Femur (tissue), 1 donor: Measurements from ENCODE around the gene RELL2.

Experiments used
- DNase-seq: peaks from one replicate; pipeline ENCODE4 v3.0.0-alpha.2; 2017

The RELL2 gene

DNA sequence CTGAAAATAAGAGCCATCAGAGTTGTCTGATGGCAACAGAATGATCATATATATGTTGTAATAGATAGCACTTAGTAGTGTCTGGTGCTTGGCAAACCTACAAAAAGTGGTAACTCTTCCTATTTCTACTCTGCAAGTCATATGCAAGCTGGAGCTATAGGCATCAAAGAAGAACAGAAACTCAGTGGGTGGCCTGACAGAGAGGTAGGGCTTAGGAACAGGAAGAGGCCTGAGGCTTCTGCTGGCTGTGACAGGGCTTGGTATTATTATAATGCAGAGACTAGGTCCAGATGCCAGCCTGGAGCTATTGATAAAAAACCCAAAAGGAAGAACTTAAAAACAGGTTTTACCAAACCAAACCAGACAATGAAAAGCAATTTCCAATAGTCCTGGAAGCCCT is 13.6 kb upstream of the RELL2 start:
- no peak for DNase-seq

DNA sequence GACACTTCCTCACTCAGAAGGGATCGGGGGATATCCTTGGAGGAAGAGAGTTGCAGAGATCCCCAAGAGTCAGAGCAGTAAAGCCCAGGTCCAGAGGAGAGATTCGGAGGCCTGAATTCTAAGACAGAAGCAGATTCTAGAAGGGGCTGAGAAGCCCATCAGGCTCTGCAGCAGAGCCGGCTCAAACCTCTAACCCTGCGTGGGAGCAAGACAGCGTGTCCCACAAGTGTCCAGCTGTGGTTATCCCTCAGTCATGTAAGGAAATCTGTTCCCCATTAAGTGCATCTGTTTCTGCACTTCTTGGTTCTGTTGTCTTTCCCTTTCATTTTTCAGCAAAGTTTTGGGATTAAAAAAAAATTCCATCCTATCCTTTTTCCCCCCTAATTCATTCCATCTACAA is 13.2 kb upstream of the RELL2 start:
- no peak for DNase-seq

DNA sequence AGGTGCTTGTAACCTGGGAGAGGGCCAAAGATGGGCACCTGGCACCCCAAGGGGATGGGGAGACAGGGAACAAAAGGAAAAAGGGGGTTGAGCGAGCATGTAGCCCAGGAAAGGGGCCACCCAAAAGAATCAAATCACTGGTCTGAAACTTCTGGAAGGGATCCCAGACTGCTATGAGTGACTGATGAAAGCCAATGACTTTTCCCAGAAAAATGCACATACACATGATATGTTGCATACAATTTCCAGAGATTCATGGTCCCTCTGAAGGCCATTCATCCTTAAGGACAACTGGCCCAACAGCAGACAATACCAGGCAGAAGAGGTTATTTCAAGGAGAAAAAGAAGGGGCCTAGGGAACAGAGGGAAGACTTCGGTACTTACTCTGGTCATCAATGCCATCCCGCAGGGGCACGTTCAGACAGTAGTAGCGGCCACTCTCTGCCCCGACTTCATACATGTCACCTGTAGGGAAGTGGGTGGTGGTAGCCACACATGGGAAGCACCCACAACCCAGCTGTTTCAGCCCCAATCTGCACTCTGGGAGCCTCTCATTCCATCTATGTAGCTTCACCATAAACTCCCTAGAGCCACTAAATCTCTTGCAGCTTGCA is 8.5 kb upstream of the RELL2 start:
- DNase-seq, result no peak

DNA sequence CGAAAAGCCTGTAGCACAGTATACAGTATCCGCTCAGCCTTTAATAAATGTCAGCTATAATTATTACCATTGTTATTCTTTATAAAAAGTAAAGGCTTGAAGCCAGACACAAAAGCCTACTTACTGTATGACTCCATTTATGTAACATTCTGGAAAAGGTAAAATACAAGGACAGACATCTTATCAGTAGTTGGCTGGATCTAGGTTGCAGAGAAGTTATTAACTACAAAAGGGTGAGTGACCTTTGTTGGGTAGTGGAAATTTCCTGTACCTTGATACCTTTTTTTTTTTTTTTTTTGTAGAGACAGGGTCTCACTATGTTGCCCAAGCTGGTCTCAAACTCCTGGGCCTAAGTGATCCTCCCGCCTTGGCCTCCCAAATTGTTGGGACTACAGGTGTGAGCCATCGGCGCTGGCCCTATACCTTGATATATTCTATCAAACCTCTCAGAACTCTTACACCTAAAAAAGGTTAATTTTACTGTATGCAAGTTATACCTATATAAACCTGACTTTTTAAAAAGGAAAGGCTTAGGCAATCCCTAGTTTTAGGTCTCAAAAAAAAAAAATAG is 6.1 kb upstream of the RELL2 start:
- no peak for DNase-seq

DNA sequence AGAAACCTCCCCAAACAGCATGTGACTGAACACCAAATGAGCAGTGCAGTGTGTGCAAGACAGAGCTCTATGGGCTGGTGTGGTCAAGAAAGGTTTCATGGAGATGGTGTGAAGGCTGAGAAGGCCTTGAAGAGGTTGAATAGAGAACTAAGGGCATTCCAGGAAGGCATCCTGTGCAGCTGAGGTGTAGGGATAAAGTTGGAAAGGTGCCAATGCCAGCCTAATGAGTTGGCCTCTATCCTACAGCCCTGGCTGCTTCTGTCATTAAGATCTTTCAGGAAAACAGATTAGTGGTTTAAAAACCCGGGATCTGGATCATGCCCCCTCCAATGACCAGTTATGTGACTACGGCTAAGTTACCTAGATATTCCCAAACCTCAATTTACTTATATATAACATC is 4.1 kb upstream of the RELL2 start:
- no peak for DNase-seq

DNA sequence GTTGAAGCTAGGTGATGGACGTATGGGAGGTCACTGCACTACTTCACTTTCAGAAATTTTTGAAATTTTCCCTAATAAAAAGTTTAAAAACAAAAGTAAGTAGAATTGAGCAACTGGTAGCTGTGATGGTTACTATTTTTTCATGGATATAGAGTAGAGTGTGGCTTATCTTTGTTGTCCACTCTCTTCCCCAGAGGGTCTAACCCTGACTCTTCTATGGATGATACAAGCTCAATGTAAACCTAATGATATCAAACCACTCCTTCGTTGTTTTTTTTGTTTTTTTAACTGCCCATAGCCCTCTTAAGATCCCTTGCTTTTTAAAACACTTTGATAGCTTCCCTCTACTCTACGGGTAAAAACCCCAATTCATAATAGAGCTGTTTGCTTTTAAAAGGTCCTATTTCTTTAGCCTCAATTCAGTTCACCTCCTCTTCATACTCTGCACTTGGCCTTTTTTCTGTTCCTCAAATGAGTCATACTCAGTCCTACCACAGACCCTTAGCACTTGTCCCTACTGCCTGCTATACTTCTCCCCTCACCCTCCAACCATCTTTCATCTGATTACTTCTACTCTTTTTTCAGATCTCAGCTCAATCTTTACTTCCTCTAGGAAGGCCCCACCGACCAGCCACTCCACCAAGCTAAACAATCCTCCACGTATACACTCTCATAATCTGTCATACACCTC is 2.8 kb upstream of the RELL2 start:
- no peak for DNase-seq

DNA sequence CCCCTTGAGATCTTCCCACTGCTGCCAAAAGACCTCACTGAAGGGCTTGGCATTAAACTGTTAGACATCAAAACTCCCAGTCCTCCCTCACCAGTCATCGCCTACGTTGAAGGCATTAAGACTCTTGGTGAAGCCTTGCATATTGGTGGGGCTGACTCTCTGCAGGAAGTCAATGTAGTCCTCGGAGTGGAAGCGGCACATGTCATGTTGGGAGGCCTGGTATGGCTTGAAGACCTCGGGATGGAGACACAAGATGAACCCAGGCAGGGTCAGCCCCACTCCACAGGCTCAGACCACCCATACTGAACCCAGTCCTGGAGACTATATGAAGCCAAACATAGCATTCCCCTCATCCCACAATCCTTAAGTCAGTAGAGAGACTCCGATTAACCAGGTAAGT is 2.1 kb upstream of the RELL2 start:
- DNase-seq, result no peak

DNA sequence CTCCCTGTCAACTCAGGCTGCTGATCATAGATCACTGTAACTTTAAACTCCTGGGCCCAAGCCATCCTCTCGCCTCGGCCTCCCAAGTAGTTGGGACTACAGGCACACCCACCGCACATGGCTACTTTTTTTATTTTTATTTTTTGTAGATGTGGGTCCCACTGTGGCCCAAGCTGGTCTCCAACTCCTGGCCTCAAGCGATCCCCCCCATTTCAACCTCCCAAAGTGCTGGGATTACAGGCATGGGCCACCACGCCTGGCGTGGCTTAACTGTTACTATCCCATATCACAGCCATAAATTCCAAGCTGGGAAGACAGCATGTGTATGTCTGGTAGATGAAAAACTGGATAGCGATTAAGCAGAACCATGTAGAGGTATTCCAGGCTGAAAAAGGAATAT is 1.2 kb upstream of the RELL2 start:
- DNase-seq, result no peak

DNA sequence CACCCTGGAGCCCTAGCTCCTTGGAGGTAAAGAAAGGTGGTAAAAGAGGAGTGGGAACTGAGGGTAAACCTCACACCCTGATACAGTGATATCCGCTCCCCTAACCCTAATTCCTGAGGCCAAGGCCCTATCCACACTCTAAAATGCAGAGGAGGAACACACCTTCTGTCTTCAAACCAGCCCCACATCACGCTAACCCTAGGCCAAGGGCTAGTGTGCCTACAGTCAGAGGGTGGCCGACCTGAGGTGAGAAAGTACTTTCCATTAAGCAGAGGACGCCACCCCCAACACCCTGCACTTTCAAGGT is 738 bp upstream of the RELL2 start:
- no peak for DNase-seq

DNA sequence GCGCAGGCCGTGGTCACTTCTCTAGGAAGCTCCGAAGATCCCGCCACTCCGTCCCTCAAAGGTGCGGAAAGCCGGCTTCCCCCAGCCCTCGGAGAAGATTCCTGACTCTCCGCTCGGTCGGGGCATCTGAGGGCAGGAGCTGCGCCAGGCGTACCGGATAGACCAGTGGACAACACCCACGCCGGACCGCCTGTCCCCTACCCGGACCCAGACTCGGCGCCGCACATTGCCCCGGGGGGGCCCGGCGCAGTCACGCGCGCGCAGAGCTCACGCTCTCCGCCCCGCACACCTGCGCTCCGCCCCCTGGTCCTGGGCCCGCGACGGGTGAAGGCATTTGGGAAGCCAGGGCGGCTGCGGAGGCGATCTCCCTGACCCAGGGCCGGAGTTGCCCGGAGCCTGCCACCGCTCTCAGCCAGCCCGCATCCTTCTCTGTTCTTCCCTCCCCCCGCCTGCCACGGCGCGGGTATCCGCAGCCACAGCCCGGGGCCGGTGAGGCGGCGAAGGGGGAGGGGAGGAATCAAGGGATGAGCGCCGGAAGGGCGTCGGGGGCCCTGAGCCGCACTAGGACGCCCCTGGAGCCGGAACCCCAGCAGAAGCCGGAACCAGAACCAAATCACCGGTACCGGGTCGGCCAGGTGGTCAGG is 448 bp downstream of the RELL2 start:
- no peak for DNase-seq

DNA sequence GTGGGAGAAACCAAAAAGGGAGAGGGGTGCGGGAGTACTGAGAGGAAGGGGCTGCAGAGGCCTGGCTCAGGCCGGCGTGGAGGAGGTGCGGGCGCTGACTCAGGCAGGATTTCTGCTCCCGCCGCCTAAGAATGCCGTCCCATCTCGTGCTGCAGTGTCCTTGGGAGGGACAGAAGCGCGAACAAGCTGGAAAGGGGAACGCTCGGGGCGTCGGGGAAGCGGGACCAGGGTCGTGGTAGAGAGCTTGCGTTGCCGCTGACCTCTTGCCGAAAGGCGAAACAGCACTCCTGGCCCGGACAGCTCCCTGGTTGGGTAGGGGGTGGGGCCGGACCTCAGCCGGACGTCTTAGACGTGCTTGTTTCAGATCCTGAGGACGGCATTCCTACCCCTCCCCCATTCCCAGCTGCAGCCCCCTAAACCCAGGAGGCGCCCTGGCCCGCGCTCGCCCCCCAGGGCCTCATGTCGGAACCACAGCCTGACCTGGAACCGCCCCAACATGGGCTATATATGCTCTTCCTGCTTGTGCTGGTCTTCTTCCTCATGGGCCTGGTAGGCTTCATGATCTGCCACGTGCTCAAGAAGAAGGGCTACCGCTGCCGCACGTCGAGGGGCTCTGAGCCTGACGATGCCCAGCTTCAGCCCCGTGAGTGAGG is 1.1 kb downstream of the RELL2 start:
- peak; percentile 72 for DNase-seq

DNA sequence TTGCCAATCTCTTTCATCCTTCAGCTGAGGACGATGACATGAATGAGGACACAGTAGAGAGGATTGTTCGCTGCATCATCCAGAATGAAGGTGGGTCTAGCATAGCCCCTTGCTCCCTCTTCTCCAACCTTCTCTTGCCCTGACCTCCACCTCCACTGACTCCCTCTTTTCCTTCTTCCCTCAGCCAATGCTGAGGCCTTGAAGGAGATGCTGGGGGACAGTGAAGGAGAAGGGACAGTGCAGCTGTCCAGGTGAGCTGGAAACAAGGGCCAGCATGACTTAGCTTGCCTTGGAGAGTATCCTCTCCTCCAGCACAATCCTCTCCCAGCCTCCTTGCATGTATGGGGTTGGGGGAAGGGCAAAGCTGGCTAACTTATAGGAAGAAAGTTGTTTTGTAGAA is 2.0 kb downstream of the RELL2 start:
- DNase-seq, result no peak

DNA sequence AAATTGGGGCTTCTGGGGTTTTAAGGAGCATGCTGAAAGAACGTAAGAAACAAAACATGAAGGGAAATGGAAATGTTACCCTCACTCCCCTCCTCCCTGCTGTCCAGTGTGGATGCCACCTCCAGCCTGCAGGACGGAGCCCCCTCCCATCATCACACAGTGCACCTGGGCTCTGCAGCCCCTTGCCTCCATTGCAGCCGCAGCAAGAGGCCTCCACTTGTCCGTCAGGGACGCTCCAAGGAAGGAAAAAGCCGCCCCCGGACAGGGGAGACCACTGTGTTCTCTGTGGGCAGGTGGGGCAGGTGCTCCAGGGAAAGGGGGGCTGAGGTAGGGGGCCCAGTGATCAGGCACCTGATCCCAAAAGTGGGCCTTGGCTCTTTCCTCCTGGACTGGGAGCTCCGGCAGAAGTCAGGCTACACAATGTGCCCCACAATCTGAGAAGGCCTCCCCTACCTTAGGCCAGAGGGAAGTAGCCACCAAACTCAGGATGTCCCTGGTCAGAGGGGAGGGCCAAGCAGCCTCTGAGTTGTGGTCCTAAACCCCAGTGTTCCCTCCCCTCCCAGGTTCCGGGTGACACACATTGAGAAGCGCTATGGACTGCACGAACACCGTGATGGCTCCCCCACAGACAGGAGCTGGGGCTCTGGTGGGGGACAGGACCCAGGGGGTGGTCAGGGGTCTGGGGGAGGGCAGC is 2.7 kb downstream of the RELL2 start:
- DNase-seq, result no peak

DNA sequence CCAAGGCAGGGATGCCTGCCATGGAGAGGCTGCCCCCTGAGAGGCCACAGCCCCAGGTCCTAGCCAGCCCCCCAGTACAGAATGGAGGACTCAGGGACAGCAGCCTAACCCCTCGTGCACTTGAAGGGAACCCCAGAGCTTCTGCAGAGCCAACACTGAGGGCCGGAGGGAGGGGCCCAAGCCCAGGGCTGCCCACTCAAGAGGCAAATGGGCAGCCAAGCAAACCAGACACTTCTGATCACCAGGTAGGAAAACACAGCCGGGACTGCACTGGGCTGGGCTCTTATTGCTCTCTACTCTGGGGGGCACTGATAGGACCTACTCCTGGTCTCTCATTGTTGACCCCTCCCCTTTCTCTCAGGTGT is 3.2 kb downstream of the RELL2 start:
- DNase-seq, result no peak

DNA sequence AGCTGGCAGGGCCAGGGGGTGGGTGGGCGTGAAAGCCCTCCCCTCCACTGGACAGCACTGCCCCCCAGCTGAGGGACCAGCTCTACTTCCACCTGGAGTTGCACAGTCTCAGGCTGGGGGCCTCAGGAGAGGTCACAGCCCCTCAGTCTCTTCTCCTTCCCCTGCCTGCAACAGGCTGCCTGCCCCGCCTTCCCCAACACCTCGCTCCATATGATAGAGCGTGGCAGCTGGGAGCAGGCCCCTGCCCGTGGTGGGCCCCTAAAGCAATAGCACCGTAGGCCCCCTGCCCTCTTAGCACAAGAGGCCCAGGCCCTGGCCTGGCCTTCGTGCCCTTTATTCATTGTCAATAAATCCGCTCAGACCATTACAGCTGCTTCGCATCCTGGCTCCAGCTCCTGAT is 3.9 kb downstream of the RELL2 start:
- no peak for DNase-seq

DNA sequence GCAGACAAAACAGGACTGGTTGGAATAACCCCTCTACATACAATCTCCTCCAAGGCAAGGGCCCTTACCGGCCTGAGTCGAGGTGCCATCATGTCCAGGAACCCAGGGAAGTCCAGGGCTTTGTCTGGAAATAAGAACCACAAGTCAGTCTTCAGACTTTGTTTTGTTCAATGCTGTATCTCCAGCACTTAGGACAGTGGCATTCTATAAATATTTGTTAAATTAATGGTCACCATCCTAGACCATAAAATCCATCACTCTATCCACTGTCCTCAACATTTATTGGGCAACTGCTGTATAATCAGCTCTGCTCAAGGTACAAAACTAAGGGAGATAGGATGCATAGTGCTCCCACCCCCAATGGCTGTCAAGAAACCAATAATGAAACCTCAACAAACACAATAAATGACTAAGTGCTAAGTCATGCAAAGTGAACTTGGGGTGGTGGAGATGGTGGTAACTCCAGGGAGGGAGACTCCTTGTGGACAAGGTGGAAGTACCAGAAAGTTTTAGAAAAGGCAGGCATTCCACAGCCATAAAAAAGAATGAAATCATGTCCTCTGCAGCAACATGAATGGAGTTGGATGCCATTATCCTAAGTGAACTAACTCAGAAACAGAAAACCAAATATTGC is 5.0 kb downstream of the RELL2 start:
- no peak for DNase-seq

DNA sequence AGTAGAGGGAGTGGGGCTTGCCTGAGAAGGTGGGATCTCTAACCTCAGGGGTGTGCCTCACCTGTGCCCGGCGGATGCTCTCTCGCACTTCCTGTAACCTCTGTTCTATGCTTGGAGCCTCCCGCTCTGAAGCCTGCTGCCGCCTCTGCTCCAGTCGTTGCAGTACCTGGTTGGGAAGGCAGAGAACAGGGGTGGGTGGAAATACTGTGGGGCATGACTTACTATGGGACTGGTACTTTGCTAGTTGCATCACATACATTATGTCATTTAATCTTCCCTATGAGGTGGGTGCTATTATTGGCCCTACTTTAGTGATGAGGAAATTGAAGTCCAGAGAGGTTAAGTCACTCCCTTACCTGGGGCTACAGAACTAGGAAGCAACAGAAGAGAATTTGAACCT is 9.2 kb downstream of the RELL2 start:
- DNase-seq, result no peak

DNA sequence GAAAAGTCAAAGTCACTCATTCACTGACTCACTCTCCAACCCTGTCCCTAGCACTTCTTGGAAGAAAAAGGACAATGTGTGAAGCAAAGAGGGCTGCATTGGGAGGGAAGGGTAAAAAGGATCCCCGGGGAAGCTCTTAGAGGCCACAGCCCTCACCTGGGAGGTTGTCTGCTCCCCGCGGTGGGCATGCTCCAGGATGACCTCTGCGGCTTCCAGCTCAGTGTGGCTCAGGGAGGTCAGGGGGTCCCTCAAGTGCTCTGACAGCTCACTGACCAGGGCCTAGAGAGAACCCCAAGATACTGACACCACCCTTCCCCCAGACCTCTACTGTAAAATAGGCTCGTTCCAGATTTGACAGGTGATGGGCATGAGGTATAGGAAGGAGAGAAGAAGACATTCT is 10.4 kb downstream of the RELL2 start:
- DNase-seq, result no peak

DNA sequence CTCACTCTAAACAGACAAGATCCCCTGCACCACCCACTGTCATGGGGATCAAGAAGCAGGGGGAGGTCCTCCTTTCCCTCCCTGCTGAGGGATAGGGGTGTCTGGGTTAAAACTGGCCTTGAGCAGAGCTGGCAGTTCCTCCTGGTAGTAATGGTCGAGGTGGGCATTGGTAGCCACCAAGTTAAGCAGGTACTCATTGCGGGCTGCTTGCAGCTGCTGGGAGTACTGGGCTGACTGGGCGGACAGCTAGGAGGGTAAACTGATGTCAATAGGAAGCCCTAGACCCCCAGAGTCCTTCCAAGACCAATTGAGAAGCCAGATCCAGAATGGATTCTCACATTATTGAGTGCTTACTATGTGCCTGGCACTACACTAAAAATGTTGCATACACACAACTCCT is 11.1 kb downstream of the RELL2 start:
- no peak for DNase-seq

DNA sequence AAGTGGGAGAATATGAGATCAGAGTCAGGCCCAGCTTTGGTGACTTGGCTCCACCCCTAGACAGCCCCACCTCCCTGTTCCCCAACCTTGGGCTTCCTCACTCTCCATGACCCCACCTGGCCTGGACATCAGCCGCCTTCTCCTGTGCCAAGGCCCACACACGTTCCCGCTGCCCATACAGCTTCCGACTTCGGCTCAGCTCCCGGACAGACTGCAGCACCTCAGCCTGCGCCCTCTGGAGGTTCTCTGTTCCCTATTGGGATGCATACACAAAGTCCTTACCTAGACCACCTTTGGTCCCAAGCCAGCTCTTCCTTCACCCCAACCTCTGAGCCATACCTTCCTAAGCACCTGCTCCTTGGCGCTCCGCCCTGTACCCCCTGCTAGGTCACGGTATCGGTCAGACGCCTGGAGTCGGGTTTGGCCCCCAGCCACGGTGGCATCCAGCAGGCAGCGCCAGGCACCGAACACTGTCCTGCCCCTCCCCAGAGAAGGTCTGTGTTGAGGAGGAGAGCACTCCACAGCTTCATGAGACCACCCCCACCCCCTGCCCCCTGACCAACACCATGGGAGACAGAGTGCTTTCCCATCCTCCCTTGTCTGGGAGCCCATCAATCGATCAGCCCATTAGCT is 12.4 kb downstream of the RELL2 start:
- DNase-seq, result no peak

DNA sequence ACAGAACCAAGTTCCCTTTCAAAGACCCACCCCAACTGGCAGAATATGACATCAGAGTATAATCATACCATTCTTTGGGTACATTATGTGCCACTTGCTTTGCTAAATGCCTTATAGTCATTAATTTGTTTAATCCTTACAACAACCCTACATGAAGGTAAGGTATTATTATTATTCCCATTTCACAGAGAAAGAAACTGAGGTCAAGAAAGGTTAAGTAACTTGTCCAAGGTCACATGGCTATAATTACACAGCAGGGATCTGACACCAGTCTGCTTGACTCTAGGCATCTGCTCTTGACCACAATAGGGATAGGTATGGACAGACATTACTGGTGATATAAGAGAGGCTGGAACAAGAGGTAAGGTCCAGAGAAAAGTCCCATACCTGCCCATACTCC is 13.2 kb downstream of the RELL2 start:
- no peak for DNase-seq
